Measurements from ENCODE around the gene MTA3.

DNA sequence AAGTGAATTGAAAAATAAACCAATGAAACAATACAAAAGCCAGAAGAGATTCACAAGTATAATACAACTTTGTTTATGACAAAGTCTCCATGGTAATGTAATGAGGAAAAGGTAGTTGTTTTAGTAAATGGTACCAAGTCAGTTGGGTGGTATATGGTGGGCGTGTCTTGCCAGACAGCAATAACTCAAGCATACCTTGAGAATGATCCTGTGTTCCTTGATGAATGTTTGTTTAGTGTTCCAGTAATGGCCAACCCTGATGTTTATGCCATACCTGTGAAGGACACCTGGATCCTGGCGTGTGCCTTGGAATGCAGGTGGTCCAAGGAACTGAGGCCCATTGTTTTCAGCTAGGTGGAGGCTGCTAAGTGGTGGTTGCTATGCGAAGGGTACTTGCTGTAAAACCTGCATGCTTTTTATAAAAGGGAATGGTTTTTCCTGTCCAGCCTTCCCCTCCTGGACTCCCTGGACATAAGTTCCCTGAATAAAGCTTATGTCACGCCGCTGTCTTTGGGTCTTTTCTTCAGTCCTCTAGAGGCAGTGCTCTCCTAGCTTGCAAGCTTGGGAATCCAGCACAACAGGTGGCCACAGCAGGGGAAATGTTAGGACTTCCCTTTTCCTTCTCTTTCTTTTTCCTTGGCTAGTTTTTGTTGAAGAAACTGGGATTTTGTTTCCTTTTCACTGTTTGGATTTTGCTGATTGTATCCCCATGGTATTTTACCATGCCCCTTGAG lies 54.7 kb downstream of the MTA3 start:
- TF ChIP-seq, protein P1, sequence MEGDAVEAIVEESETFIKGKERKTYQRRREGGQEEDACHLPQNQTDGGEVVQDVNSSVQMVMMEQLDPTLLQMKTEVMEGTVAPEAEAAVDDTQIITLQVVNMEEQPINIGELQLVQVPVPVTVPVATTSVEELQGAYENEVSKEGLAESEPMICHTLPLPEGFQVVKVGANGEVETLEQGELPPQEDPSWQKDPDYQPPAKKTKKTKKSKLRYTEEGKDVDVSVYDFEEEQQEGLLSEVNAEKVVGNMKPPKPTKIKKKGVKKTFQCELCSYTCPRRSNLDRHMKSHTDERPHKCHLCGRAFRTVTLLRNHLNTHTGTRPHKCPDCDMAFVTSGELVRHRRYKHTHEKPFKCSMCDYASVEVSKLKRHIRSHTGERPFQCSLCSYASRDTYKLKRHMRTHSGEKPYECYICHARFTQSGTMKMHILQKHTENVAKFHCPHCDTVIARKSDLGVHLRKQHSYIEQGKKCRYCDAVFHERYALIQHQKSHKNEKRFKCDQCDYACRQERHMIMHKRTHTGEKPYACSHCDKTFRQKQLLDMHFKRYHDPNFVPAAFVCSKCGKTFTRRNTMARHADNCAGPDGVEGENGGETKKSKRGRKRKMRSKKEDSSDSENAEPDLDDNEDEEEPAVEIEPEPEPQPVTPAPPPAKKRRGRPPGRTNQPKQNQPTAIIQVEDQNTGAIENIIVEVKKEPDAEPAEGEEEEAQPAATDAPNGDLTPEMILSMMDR (IDR thresholded peaks at IDR 0.05) = no peak
- TF ChIP-seq EZH2 (IDR thresholded peaks at IDR 0.05; ENCODE audit: borderline replicate concordance, insufficient read depth, low read depth, low read length, poor library complexity, severe bottlenecking) = no peak

Data from B cell (primary cell).